Measurements from ENCODE around the gene VPS50.

The VPS50 gene, protein sequence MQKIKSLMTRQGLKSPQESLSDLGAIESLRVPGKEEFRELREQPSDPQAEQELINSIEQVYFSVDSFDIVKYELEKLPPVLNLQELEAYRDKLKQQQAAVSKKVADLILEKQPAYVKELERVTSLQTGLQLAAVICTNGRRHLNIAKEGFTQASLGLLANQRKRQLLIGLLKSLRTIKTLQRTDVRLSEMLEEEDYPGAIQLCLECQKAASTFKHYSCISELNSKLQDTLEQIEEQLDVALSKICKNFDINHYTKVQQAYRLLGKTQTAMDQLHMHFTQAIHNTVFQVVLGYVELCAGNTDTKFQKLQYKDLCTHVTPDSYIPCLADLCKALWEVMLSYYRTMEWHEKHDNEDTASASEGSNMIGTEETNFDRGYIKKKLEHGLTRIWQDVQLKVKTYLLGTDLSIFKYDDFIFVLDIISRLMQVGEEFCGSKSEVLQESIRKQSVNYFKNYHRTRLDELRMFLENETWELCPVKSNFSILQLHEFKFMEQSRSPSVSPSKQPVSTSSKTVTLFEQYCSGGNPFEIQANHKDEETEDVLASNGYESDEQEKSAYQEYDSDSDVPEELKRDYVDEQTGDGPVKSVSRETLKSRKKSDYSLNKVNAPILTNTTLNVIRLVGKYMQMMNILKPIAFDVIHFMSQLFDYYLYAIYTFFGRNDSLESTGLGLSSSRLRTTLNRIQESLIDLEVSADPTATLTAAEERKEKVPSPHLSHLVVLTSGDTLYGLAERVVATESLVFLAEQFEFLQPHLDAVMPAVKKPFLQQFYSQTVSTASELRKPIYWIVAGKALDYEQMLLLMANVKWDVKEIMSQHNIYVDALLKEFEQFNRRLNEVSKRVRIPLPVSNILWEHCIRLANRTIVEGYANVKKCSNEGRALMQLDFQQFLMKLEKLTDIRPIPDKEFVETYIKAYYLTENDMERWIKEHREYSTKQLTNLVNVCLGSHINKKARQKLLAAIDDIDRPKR

GRCh38 chr7:93231799-93232672, at the start of gene VPS50:
Gene VPS50, plus strand, starts transcription at chr7:93232366. Its CDS starts 102 bp downstream, at chr7:93232468.
- DNase-seq (ENCODE audit: low read depth), result peak; percentile 97

- DNase-seq (ENCODE audit: low read depth), result peak; percentile 6
These were observed 46.7 kb upstream of the VPS50 start for GRCh38 chr7:93185303-93186027.

- DNase-seq (ENCODE audit: low read depth), result no peak
These were observed 43.1 kb upstream of the VPS50 start for GRCh38 chr7:93188870-93189634.

DNA sequence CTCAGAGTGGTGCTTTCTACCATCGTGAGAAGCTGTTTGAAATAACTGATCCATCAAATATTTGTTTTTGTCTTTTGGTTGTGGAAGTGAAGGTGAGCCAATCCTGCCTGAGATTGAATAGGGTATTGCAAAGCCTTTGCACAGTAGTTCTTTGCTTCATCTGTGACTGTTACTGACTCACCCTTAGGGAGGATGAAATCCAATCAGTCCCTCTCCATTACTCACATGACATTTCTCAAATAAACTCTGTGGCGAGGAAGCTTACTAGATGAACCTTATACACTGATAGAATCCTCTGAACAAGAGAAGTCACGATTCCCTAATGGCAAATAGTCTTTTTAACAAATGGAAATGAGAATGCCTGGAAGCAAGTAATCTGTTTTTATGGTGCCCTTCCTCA, 37.8 kb upstream of the VPS50 start:
- peak; percentile 23 for DNase-seq (ENCODE audit: low read depth)

DNA sequence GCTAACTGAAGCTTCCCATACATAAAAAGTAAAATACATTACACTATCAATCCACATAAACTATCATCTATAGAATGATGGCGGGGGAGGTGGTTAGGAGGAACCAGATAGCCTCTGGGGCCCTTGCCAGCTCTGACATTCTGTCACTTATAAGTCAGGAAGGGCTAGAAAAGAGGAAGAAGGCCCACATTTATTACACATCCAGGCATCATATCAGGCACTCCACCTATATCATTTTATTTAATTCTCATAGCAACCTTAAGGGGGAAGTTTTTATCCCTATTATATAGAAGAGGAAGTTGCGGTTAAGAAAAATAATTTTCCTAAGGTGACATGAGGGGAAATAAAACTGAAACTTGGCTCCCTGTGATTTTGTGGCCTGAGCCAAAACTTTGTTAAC, 35.8 kb upstream of the VPS50 start:
- no peak for DNase-seq (ENCODE audit: low read depth)

DNA sequence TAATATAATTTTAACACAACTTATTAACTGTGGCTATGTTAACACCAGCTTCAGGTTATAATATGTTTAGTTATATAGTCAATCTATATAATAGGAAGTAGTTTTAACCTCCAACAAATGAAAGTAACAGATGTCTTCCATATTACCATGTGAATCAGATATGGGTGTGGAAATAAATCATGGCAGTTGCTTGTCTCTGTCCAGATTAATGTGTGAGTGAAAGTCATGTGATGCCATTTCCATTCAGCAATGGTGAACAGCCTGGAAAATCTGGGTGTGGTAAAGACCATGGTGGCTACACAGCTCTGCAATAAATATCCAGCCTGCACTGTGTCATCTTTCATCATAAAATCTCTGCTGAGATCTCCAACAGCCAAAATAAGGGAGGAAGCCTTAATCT, 33.7 kb upstream of the VPS50 start:
- no peak for DNase-seq (ENCODE audit: low read depth)

- DNase-seq (ENCODE audit: low read depth), result no peak
These were observed 29.4 kb upstream of the VPS50 start for GRCh38 chr7:93202594-93203250.

DNA sequence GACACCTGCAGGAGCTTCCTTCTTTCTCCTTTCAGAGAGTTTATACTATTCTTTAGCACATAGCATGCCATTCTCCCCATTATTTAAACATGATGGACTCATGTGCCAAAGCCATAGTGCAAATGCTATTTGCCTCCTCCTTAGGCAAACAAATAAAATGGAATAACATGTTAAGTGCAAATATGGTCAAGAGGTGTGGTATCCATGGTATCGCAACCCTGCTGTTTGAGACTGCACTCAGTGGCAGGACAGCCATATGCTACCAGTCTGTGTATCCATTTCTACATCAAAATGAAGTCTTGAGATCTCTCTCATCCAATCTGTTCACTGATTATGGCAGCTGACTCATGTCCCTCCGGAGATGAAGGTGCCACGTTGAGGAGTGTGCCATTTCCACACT, 28.7 kb upstream of the VPS50 start:
- DNase-seq (ENCODE audit: low read depth), result no peak

GRCh38 chr7:93205046-93205445, 27.1 kb upstream of the VPS50 start:
- DNase-seq (ENCODE audit: low read depth), result no peak

GRCh38 chr7:93211228-93211818, 20.8 kb upstream of the VPS50 start:
- no peak for DNase-seq (ENCODE audit: low read depth)

- DNase-seq (ENCODE audit: low read depth), result no peak
These were observed 19.3 kb upstream of the VPS50 start for GRCh38 chr7:93212881-93213280.

- no peak for DNase-seq (ENCODE audit: low read depth)
These were observed 13.0 kb upstream of the VPS50 start for GRCh38 chr7:93218997-93219827.

GRCh38 chr7:93219868-93220267, 12.3 kb upstream of the VPS50 start:
- no peak for DNase-seq (ENCODE audit: low read depth)

DNA sequence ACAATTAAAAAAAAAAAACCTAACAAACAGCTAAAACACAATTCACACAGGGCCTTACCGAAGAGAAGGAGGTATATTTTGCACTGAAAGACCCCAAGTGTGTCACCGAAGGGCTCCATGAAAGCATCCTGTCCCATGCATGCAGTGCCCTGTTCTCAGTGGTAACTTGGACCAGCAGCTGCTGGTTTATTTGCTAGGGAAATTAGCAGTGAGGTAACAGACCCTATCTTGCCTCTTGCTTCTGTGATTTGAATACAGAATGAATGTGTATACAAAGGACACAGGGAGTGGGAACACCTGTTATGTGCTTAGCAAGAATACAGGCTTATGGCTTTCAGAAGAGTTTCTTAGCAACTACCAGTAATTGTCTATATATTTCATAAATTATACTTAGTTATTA, 5.9 kb upstream of the VPS50 start, which contains the start of gene HEPACAM2:
Gene HEPACAM2, minus strand, starts transcription at position 160 of the 400 bp plus-strand sequence.
- DNase-seq (ENCODE audit: low read depth), result no peak

DNA sequence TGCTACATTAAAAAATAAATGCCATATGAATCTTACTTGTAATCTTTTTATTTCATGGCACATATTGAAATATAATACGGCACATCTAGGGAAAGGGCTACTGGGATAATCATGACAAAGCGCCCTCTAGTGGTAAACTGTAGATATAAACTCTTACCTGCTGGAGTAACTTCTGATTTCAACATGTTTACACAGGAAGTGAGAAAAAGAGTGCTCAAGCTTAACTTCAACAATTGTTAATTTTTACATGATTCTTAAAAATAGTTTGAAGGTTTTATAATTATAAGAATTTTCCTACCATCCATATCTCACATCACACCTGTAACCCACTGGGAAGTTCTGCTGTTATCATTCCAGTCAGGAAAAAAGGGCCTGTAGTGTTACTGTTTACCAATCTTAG, 3.9 kb upstream of the VPS50 start:
- peak; percentile 68 for DNase-seq (ENCODE audit: low read depth)

DNA sequence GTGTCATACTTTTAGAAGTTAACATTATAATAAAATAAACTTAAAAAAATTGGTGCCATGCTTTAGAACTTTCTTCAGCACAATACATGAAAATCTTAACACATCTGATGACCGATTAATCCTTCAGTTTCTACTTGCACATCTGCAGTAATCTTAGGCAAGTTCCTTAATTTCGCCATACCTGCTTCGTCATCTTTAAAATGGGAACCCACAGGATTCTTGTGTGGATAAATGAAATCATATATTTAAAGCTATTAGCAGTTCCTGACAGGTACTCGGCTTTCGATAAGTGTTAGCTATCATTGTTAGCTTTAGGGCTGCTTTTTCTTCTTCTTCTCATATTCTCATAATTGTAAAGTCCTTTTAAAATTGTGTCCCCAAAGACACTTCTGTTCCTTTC, 907 bp upstream of the VPS50 start:
- DNase-seq (ENCODE audit: low read depth), result no peak

- no peak for DNase-seq (ENCODE audit: low read depth)
These were observed 480 bp downstream of the VPS50 start for GRCh38 chr7:93232673-93233018.

- DNase-seq (ENCODE audit: low read depth), result no peak
These were observed 3.4 kb downstream of the VPS50 start for GRCh38 chr7:93235541-93235940.

GRCh38 chr7:93238131-93238530, 6.0 kb downstream of the VPS50 start:
- DNase-seq (ENCODE audit: low read depth), result no peak

Measured in EH (cell line).